Lower lobe of right lung (tissue), 2 donors: ENCODE data around the gene TEX55. TPM values are rescaled to one million over a fixed set of nuclear protein-coding genes. Genes with fewer than 3 reads are reported as not detected.
"Not testable (repeated sequence)": the region's sequence is repeated elsewhere in the genome, so short reads cannot be mapped to it uniquely, and the experiment has no call there.

Experiments
- ATAC-seq, 2 donors: fragments of 200-7000 bp; cut with Tn5 transposase; one replicate each; pipeline ENCODE4 v1.9.1; 2020 to 2022; ENCODE audit warnings: mild to moderate bottlenecking in 2 of 2, moderate library complexity in 2 of 2
- DNase-seq: peaks from one replicate; pipeline ENCODE4 v3.0.0-alpha.2; 2020
- H3K27ac ChIP-seq: fragments of 200-600 bp; one replicate; pipeline ENCODE4 v1.8.0; 2022
- H3K27me3 ChIP-seq: fragments of 200-600 bp; one replicate; pipeline ENCODE4 v1.8.0; 2022; ENCODE audit warnings: low read depth
- H3K36me3 ChIP-seq: fragments of 200-600 bp; one replicate; pipeline ENCODE4 v1.8.0; 2022; ENCODE audit warnings: mild to moderate bottlenecking
- H3K4me1 ChIP-seq: fragments of 200-600 bp; one replicate; pipeline ENCODE4 v1.8.0; 2022
- H3K4me3 ChIP-seq: fragments of 200-600 bp; one replicate; pipeline ENCODE4 v1.8.0; 2022; ENCODE audit warnings: mild to moderate bottlenecking
- H3K9me3 ChIP-seq: fragments of 200-600 bp; one replicate; pipeline ENCODE4 v1.8.0; 2022
- intact Hi-C: fragments of 100-400 bp; cut with DNase I; formaldehyde crosslinking; loops from one replicate; pipeline ENCODE4 v1.11.0; 2022
- long read RNA-seq: library from polyadenylated mRNA; unstranded; transcript quantifications from one replicate; pipeline ENCODE4 v2.0.0, GENCODE V29; 2021
- total RNA-seq: library from RNA; stranded (reverse); fragmentation: NEBNext Ultra II Directional; extraction: Animal tissue kit (Norgen Biotek cat#: 25700); gene quantifications from one replicate; pipeline ENCODE4 v1.2.1, GENCODE V29; 2021
- TF ChIP-seq, protein P1 (sequence below): fragments of 200-600 bp; IDR thresholded peaks from one replicate; pipeline ENCODE4 v1.8.0; 2022; ENCODE audit warnings: antibody characterized with exemption, mild to moderate bottlenecking
- donor health status: DM: no; HTN: yes; CAD: no; lungs with severe emphysema.

The TEX55 gene
- total RNA-seq, result not detected
- long read RNA-seq, partial matches to known transcripts, result 0 of 1 reads
- long read RNA-seq, other reads (novel, unspliced or antisense), result 0 of 1 reads

DNA sequence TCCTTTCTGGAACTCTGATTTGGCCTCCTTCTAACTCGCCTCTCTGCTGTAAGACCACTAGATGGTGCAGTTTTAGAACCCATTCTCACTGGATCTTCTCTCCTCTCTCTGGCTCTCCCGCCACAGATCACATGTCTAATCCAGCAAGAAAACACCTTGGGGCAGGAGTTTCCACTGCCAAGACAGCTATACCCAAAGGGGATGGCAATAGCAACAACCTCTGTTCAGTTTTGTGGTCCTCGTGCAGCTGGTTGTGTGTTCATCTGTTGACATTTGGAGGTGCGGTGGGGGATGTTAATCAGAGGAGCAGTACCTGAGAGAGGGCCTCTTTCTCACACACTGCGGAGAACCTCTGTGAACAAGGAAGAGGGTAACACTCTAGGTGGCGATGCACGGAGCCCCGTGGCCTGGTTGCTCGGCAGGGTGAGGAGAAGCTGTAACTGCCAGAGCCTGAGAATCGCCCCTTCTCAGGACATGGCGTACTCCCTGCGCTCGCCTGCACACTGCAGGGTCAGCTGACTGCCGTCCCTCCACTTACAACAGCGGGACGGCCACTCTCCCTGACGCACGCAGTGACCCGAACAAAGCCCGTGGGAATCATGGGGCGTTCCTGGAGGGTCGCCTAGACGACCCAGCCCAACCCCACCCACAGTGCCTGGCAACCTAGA is at the start of gene TEX55:
TEX55 (plus strand) TSS at position 666 of the 668 bp plus-strand sequence. CDS start 25 bp downstream, outside the sequence.
- Histone ChIP-seq H3K27me3 (no peaks in the 10 kb centered on the region), H3K4me3 (no peak within 1 kb of the TSS), H3K4me1 (no peaks in the 10 kb centered on the region), H3K27ac (no peak within 1 kb of the TSS), H3K36me3 (no peaks in the 10 kb centered on the region), H3K9me3 (no peaks in the 10 kb centered on the region)
- intact Hi-C loops, result no loop called here
- ATAC-seq (peak; percentile 69 to 70), DNase-seq (no peak)
- TF ChIP-seq, protein P1, sequence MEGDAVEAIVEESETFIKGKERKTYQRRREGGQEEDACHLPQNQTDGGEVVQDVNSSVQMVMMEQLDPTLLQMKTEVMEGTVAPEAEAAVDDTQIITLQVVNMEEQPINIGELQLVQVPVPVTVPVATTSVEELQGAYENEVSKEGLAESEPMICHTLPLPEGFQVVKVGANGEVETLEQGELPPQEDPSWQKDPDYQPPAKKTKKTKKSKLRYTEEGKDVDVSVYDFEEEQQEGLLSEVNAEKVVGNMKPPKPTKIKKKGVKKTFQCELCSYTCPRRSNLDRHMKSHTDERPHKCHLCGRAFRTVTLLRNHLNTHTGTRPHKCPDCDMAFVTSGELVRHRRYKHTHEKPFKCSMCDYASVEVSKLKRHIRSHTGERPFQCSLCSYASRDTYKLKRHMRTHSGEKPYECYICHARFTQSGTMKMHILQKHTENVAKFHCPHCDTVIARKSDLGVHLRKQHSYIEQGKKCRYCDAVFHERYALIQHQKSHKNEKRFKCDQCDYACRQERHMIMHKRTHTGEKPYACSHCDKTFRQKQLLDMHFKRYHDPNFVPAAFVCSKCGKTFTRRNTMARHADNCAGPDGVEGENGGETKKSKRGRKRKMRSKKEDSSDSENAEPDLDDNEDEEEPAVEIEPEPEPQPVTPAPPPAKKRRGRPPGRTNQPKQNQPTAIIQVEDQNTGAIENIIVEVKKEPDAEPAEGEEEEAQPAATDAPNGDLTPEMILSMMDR, result peak; percentile 51

DNA sequence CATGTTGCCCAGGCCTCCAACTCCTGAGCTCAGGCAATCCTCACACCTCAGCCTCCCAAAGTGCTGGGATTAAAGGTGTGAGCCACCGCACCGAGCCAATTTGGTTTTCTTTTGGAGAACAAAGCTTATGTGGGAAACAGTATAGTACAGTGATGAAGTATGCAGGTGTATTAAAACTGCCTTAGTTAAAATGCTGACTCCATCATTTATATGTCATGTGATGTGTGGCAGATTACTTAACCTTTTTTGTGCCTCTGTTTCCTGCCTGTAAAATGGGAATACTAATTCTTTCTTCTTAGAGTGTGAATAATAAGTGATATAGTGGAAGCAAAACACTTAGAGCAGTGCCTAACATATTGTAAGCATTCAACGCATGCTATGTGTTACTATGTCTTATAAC is 48.0 kb upstream of the TEX55 start:
- Histone ChIP-seq H3K27me3 (no peaks in the 10 kb centered on the region), H3K4me3 (no peak overlapping the region), H3K4me1 (no peaks in the 10 kb centered on the region), H3K36me3 (no peaks in the 10 kb centered on the region), H3K27ac (no peak overlapping the region), H3K9me3 (no peaks in the 10 kb centered on the region)
- TF ChIP-seq, protein P1, result no peak
- DNase-seq, result no peak
- intact Hi-C loops, result loop anchor here (5.0 kb wide), 1 partner anchor 216 kb away; no protein-coding TSS in a partner anchor
- ATAC-seq, result no peak

DNA sequence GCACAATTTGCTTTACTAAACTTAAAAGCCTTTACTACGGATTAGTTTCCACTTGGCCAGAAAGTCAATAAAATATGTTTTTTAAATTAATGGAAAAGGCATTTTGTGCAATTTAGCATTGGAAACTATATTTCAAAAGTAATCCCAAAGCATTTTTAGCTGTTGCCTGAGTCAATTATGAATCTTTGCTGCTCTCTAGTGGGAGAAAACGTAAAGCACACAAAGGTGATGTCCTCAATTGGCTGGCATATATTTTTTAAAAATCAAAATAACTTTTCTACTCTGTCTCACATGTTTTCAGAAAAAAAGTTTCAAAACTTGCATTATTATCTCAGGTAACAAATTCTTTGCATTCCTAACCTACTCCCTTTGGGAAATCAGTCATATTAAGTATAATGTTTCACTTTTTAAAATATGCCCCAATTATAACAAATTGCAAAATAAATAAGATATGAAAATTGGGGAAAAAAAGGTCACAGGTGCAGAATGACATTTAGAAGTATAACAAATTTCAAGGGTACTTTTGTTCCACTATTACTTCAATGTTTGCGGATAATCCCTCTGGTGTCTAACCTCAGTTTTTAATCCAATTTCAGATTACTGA is 47.2 kb upstream of the TEX55 start:
- DNase-seq (no peak), ATAC-seq (no peak)
- H3K27me3 ChIP-seq, result no peaks in the 10 kb centered on the region
- intact Hi-C loops, result loop anchor here (5.0 kb wide), 1 partner anchor 216 kb away; no protein-coding TSS in a partner anchor
- TF ChIP-seq, protein P1, result peak; percentile 66
- H3K4me1 ChIP-seq, result no peaks in the 10 kb centered on the region
- H3K27ac ChIP-seq, result no peak overlapping the region
- no peak overlapping the region for H3K4me3 ChIP-seq
- no peaks in the 10 kb centered on the region for H3K36me3 ChIP-seq
- no peaks in the 10 kb centered on the region for H3K9me3 ChIP-seq

DNA sequence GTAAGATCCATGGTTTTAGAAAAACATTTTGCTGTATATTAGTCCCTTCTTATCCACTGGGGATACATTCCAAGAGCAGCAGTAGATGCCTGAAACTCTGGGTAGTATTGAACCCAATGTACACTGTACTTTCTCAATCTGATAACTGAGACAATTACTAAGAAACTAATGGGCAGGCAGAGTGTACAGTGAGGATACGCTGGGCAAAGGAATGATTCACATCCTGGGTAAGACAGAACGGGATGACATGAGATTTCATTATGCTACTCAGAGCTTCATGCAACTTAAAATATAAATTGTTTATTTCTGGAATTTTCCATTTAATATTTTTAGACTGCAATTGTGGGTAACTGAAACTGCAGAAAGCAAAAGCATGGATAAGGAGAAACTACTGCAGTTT is 46.2 kb upstream of the TEX55 start:
- TF ChIP-seq, protein P1, result no peak
- Histone ChIP-seq H3K4me1 (no peaks in the 10 kb centered on the region), H3K27ac (no peak overlapping the region), H3K4me3 (no peak overlapping the region), H3K36me3 (no peaks in the 10 kb centered on the region), H3K9me3 (no peaks in the 10 kb centered on the region), H3K27me3 (no peaks in the 10 kb centered on the region)
- DNase-seq (no peak), ATAC-seq (no peak)
- intact Hi-C loops, result loop anchor here (5.0 kb wide), 1 partner anchor 217 kb away; no protein-coding TSS in a partner anchor

DNA sequence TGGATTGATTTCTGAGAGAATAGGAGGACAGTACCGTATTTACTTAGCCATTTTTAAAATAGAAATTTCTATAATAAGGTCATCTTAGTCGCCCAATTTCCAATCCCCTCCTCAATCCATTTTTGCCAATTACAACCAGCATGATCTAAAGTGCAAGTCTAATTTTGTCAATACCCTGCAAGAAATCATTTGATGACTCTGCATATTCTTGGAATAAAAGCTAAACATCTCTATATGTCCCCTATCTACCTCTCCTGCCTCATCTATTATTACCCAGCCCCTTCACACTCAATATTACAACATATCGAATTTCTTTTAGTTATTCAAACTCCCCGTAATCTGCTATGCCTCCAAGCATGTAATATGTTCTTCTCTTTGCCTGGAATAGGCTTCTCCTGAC is 41.9 kb upstream of the TEX55 start:
- DNase-seq (no peak), ATAC-seq (no peak)
- Histone ChIP-seq H3K4me1 (no peaks in the 10 kb centered on the region), H3K27ac (no peak overlapping the region), H3K4me3 (no peak overlapping the region), H3K9me3 (no peaks in the 10 kb centered on the region), H3K36me3 (no peaks in the 10 kb centered on the region), H3K27me3 (no peaks in the 10 kb centered on the region)
- TF ChIP-seq, protein P1, result no peak
- intact Hi-C loops, result no loop called here

DNA sequence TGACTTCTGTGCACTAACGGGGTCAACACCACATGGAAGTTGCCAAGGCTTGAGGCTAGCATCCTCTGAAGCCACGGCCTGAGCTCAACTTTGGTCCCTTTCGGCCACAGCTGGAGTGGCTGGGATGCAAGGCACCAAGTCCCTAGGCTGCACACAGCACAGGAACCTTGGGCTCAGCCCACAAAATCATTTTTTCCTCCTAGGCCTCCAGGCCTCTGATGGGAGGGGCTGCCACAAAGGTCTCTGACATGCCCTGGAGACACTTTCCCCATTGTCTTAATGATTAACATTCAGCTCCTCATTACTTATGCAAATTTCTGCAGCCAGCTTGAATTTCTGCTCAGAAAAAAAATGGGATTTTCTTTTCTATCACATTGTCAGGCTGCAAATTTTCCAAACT is 27.6 kb upstream of the TEX55 start:
- DNase-seq, H3K36me3 ChIP-seq, H3K4me1 ChIP-seq, H3K9me3 ChIP-seq, H3K27me3 ChIP-seq, H3K27ac ChIP-seq, intact Hi-C loops, ATAC-seq, H3K4me3 ChIP-seq: not testable (repeated sequence)
